ENCODE data around the gene ACAA2.

ACAA2 gene

DNA sequence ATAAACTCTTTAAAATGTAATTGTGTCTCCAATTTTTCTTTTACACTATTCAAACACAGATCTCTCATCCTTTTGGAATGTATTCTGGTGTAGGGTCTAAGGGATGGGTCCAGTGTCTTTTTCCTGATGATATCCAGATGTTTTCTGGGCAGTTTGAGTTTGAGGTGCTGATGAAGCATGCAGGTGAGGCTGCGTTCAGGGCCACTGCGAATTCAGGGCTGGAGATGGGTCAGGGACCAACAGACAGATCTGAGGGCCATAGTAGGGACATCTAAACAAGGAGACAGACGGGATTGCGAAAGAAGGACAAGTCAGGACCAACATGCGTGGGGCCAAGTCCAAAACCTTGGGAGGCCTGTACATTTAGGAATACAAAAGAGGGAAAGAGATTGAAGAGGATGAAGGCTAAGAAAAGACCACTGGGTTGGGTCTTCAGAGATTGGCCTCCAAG lies 70.2 kb downstream of the ACAA2 start:
- no peak for DNase-seq (ENCODE audit: low read depth)

DNA sequence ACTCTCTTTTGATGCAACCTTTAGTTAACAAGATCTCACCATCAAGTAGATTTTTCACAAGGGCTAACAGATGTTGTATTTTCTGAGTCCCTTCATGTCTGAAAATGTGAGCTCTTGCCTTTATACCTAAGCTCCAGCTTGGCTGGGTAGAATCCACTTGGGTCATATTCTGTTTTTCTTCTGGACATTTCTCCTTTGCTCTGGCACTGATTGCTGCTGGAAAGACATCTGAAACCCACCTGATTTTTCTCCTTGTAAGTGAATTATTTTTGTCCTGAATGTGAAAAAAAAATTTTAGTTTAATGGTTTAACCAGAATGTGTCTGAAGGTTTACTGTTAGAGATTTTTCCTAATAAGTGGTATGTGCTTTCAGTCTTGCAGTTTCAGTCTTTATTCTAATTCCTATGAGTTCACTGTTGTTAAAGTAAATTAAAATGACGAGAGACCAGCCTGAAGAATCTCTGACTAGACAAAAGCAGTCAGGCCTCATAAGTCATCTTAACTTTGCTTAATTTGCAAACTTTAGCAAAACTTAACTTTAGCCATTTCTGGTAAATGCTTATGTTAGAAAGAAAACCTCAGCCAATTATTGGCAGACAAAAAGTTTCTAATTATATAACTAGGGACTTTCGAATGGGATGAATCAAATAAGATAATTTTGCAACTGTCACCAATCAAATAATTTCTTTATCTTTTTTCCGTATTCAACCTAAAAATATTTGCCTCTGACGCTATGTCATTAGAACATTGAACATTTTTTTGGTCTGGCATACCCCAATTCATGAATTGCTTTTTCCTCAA lies 70.8 kb downstream of the ACAA2 start:
- no peak for DNase-seq (ENCODE audit: low read depth)

DNA sequence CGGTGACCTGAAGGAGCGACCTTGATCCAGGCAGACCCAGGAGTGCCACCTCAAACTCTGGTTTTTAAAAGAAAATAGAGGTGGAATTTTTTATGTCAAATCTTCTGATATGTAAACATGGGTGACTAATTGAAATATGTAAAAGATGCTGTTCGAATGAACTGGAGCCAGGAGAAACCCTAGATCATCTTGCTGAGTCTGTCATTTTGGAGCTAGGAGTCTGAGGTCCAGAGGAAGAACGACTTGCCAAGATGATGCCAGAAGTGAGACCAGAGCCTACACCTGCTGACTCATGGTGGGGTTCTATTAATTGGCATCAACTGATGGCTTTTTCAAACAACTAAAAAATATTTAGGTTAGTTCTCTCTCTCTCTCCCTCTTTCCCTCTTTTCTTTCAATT lies 74.1 kb downstream of the ACAA2 start:
- no peak for DNase-seq (ENCODE audit: low read depth)

DNA sequence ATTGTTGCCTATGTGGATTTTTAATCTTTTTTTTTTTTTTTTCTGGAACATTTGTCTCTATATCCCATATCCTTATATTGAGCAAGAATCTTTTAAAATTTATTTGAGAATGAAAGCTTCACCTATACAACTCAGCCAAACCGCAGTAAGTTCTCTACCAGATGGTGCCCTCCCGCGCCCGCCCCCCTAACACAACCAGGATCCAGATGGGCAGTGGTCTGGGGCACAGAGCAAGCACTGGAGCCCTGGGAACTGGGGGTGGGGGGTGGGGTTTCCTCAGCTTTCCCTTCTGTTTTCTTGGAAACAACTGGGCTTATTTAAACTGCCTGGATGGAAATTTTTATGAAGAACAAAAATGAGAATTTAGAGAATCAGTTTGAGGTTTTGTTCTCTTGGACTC lies 74.6 kb downstream of the ACAA2 start:
- DNase-seq (ENCODE audit: low read depth) = no peak

DNA sequence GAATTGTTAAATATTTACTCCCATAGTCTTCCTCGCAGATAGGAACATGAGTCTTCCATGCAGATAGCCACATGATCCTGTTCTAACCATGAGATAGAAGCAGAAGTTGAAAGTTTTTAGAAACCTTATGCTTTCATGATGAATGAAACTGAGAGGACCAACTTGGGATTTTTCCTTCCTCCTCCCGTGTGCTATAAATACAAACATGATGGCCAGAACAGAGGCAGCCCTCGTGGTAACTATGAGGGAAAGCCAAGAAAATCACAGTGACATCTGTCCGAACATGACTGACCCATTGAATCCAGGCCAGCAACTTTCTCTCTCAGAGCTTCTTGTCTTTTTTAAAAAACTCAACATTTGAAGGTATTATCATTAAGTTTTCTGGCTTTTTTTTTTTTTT lies 78.5 kb downstream of the ACAA2 start:
- DNase-seq (ENCODE audit: low read depth) = no peak

DNA sequence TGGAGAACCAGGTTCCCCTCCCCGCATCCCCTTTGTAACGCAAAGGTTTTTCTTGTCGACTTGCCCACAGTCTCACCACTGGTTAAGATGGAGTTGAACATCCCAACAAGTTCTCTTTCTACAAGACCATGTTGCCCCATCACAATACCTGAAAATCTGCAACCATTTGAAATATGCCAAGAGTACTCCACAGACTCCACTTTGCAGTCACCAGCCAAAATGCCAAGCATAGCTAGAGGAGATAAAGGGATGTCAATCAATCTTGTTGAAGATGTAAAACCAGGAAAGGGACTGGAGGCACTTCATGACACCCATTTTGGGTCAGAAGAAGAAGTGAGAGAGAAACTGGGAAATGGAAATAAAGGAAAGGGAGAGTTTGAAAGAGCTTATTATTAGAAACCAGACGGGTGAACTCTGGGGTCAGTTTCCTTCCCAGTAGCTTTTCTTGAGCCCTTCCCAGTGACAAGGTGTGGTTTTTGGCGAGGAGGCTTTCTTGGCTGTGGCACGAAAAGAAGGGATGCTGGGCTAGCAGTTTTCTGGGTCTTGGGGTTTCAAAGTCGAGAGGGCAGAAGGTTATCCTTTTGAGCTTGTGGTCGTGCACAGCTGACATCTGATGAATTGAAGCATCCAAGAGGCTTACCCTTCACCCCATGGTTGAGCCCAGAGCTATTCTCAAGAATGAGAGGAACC lies 79.3 kb downstream of the ACAA2 start:
- DNase-seq (ENCODE audit: low read depth) = no peak

DNA sequence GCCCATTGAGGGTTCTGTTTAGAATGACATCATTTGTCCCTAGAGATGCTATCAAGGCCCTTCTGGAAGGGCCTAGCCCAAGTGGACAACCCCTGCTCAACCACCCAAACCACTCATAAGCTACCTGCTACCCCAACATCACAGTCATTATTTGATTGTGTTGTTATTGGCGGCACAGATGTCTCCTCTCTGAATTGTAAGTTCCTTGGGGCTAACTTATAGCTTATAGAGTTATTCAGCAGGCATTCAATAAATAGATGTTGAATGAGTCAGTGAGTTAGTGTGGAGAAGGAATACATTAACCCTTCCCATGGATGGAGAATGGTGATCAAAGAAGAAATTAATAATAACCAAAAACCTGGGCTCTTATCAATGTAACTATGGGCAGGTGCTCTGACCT lies 80.0 kb downstream of the ACAA2 start:
- DNase-seq (ENCODE audit: low read depth) = no peak
